Muscle of back (tissue), 11 donors: Measurements from ENCODE around the gene ALG8. TPM values are rescaled to one million over a fixed set of nuclear protein-coding genes. Genes with fewer than 3 reads are reported as not detected.
"Not testable (repeated sequence)": the region's sequence is repeated elsewhere in the genome, so short reads cannot be mapped to it uniquely, and the experiment has no call there.

Experiments used
- DNase-seq, 3 donors: peaks; one replicate each; pipeline versions ENCODE4 v3.0.0 to v3.0.0-alpha.2; 2013
- polyA plus RNA-seq, 10 donors: library from polyadenylated mRNA; unstranded; fragments of 120-200 nt; gene quantifications; one replicate each; pipeline ENCODE4 v1.2.1, GENCODE V29; 2013; ENCODE audit not compliant: insufficient read length in 10 of 10

ALG8 gene
- polyA plus RNA-seq, 10 donors = 18.4 to 35.3 (median 25.6) TPM

GRCh38 chr11:78076733-78077403 lies 62.6 kb downstream of the ALG8 start:
- DNase-seq = no peak

- no peak for DNase-seq
Measured at GRCh38 chr11:78074756-78075155, 64.7 kb downstream of the ALG8 start.

- no peak for DNase-seq
Measured at GRCh38 chr11:78072455-78072854, 67.0 kb downstream of the ALG8 start.

- DNase-seq = no peak
Measured at GRCh38 chr11:78071717-78072116, 67.7 kb downstream of the ALG8 start.

- DNase-seq = no peak
Measured at GRCh38 chr11:78070621-78071020, 68.8 kb downstream of the ALG8 start.

- no peak for DNase-seq
Measured at GRCh38 chr11:78069465-78069864, 70.0 kb downstream of the ALG8 start.

- DNase-seq = no peak
Measured at GRCh38 chr11:78067704-78068103, 71.7 kb downstream of the ALG8 start.

- DNase-seq = no peak
Measured at GRCh38 chr11:78066471-78066870, 73.0 kb downstream of the ALG8 start.

- DNase-seq = no peak
Measured at GRCh38 chr11:78065203-78065602, 74.2 kb downstream of the ALG8 start.

GRCh38 chr11:78063440-78064181 lies 75.8 kb downstream of the ALG8 start, which contains the start of gene THRSP:
THRSP (plus strand) TSS chr11:78063861; CDS start chr11:78063882, 21 bp downstream.
- no peak for DNase-seq

- DNase-seq = no peak
Measured at GRCh38 chr11:78062671-78063070, 76.8 kb downstream of the ALG8 start.

GRCh38 chr11:78061921-78062311 lies 77.5 kb downstream of the ALG8 start:
- no peak for DNase-seq

- DNase-seq = no peak
Measured at GRCh38 chr11:78061088-78061920, 78.1 kb downstream of the ALG8 start.

GRCh38 chr11:78060533-78060932 lies 78.9 kb downstream of the ALG8 start:
- DNase-seq = no peak

GRCh38 chr11:78059749-78060328 lies 79.6 kb downstream of the ALG8 start:
- not testable (repeated sequence) for DNase-seq

GRCh38 chr11:78057462-78058055 lies 81.9 kb downstream of the ALG8 start:
- DNase-seq = no peak

GRCh38 chr11:78056093-78056492 lies 83.3 kb downstream of the ALG8 start:
- DNase-seq = no peak

GRCh38 chr11:78054971-78055370 lies 84.5 kb downstream of the ALG8 start:
- DNase-seq = no peak

- no peak for DNase-seq
Measured at GRCh38 chr11:78050964-78051831, 88.2 kb downstream of the ALG8 start.
